Coronary artery (tissue), 2 donors: ENCODE measurements around the gene SYDE1.
A peak's percentile ranks its signal among the peaks of the same experiment; 100 is the strongest.
"Not testable (repeated sequence)": the region's sequence is repeated elsewhere in the genome, so short reads cannot be mapped to it uniquely, and the experiment has no call there.

Experiments used
- DNase-seq: peaks from one replicate; pipeline ENCODE4 v3.0.0-alpha.2; 2017; ENCODE audit warnings: low spot score
- H3K27ac ChIP-seq, 2 donors: fragments of 200-600 bp; sonication (generic); one replicate each; pipeline ENCODE4 v1.5.1; 2016 to 2019
- H3K4me3 ChIP-seq: fragments of 200-600 bp; sonication (generic); 2 replicates; pipeline ENCODE4 v1.5.1; 2016; ENCODE audit warnings: mild to moderate bottlenecking, moderate library complexity
- CTCF ChIP-seq: fragments of 200-600 bp; sonication (generic); IDR thresholded peaks from one replicate; pipeline ENCODE4 v1.5.1; 2019; ENCODE audit warnings: antibody characterized with exemption

The SYDE1 gene

GRCh38 chr19:15107061-15108010, at the start of gene SYDE1:
Gene SYDE1, plus strand, starts transcription at chr19:15107401. Its CDS starts 33 bp downstream, at chr19:15107434.
- DNase-seq = peak; percentile 83
- no peak for TF ChIP-seq CTCF
- Histone ChIP-seq H3K27ac (peak within 1 kb of the TSS; percentile 75 to 99), H3K4me3 (peak within 1 kb of the TSS; percentile 99)

- no peak overlapping the region for H3K27ac ChIP-seq
- no peak for DNase-seq
- TF ChIP-seq CTCF = no peak
- H3K4me3 ChIP-seq = no peak overlapping the region
Observed at GRCh38 chr19:15062036-15062435, 45.2 kb upstream of the SYDE1 start.

- DNase-seq, H3K27ac ChIP-seq, H3K4me3 ChIP-seq: not testable (repeated sequence)
Observed at GRCh38 chr19:15070386-15070785, 36.8 kb upstream of the SYDE1 start.

- Histone ChIP-seq H3K27ac (no peak overlapping the region), H3K4me3 (no peak overlapping the region)
- DNase-seq = no peak
- TF ChIP-seq CTCF = no peak
Observed at GRCh38 chr19:15072930-15073647, 34.1 kb upstream of the SYDE1 start.

- no peak for DNase-seq
- H3K27ac ChIP-seq = no peak overlapping the region
- no peak overlapping the region for H3K4me3 ChIP-seq
- no peak for TF ChIP-seq CTCF
Observed at GRCh38 chr19:15074371-15074770, 32.8 kb upstream of the SYDE1 start.

- DNase-seq = no peak
- no peak overlapping the region for H3K4me3 ChIP-seq
- H3K27ac ChIP-seq = no peak overlapping the region
- TF ChIP-seq CTCF = no peak
Observed at GRCh38 chr19:15075806-15076205, 31.4 kb upstream of the SYDE1 start.

GRCh38 chr19:15080002-15080401, 27.2 kb upstream of the SYDE1 start:
- not testable (repeated sequence) for DNase-seq, H3K4me3 ChIP-seq

GRCh38 chr19:15081911-15082310, 25.3 kb upstream of the SYDE1 start, which contains the start of gene OR1I1:
Gene OR1I1, plus strand, starts transcription at chr19:15082211. Its CDS starts 4,855 bp downstream, at chr19:15087066.
- Histone ChIP-seq H3K4me3 (no peak within 1 kb of the TSS), H3K27ac (no peak within 1 kb of the TSS)
- no peak for DNase-seq
- no peak for TF ChIP-seq CTCF

More at GRCh38 chr19:15080002-15080401, 27.2 kb upstream of the SYDE1 start:
- not testable (repeated sequence) for H3K27ac ChIP-seq
